Superior temporal gyrus (tissue), 1 donor: ENCODE data around the gene HLA-B.
"Not testable (repeated sequence)": the region's sequence is repeated elsewhere in the genome, so short reads cannot be mapped to it uniquely, and the experiment has no call there.

Source experiments
- DNase-seq: peaks from one replicate; pipeline ENCODE4 v3.0.0-alpha.2; 2016; ENCODE audit errors: extremely low spot score

Gene HLA-B

DNA sequence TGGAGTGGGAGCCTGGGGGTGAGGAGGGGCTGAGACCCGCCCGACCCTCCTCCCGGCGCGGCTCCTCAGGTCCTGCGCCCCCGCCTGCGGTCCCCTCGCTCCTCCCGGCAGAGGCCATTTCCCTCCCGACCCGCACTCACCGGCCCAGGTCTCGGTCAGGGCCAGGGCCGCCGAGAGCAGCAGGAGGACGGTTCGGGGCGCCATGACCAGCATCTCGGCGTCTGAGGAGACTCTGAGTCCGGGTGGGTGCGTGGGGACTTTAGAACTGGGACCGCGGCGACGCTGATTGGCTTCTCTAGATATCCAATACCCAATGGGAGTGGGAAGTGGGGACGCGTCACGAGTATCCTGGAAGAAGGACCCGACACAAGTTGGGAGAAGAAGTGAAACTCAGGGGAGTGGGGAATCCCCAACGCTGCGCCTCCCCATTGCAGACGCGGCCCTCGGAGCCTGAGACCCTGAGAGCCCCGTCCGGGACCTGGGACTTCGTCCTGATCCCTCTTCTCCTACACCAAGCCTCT lies at the start of gene HLA-B:
TSS of gene HLA-B (minus strand) at position 234 of the 521 bp plus-strand sequence. CDS start at position 213, 21 bp downstream.
- DNase-seq, result peak; percentile 87

DNA sequence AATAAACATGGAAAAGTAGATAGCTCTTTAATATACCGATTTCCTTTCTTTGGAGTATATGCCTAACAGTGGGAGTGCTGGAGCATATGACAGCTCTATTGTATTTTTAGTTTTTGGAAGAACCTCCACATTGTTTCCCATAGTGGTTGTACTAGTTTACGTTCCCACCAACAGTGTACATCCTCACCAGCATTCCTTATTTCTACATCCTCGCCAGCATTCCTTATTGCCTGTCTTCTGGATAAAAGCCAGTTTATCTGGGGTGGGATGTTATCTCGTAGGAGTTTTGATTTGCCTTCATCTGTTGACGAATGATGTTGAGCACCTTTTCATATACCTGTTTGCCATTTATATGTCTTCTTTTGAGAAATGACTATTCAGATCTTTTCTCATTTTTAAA lies 49.0 kb upstream of the HLA-B start:
- no peak for DNase-seq

DNA sequence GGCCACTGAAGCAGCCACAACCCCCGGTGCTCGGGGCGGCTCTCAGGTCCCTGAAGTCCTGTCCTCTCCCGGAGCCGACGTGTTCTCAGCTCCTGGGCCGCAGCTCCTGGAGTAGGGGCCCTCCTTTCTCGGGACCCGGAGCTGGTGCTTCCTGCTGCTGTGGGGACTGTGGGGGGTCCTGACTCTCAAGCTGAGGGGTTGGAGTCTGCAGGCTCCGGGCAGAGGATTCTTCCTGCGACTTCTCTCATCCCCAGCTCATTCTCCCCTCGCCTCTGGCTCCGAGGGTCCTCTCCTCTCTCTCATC lies 47.0 kb upstream of the HLA-B start:
- not testable (repeated sequence) for DNase-seq

DNA sequence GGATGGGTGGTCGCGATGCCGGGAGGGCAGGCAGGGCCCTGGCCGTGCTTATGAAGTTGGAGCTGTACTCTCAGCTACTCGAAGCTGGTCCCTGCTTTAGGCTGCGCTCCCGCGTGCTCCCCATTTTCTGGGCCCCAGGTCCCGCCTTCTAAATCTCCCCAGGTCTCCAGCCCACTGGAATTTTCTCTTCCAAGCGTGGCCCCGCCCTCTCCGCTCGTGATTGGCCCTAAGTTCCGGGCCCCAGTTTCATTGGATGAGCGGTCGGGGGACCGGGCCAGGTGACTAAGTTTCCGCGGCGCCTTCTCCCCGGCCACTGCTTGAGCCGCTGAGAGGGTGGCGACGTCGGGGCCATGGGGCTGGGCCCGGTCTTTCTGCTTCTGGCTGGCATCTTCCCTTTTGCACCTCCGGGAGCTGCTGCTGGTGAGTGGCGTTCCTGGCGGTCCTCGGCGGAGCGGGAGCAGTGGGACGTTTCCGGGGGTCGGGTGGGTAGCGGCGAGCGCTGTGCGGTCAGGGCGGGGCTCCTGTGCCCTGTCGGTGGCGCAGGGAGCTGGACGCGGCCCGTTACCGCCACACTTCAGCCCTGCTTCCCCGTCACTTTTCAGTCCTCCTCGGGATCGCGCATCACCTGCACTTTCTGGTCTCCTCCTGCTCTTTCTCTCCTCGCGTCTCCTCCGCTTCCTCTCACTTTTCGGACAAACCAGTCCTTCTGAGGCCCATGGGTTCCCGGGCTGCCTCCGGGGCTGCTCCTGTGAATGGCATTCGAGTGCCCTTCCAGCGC lies 46.5 kb upstream of the HLA-B start, which contains the start of gene MICA:
TSS of gene MICA (plus strand) at position 313 of the 778 bp plus-strand sequence. CDS start at position 351, 38 bp downstream.
- DNase-seq, result peak; percentile 72

DNA sequence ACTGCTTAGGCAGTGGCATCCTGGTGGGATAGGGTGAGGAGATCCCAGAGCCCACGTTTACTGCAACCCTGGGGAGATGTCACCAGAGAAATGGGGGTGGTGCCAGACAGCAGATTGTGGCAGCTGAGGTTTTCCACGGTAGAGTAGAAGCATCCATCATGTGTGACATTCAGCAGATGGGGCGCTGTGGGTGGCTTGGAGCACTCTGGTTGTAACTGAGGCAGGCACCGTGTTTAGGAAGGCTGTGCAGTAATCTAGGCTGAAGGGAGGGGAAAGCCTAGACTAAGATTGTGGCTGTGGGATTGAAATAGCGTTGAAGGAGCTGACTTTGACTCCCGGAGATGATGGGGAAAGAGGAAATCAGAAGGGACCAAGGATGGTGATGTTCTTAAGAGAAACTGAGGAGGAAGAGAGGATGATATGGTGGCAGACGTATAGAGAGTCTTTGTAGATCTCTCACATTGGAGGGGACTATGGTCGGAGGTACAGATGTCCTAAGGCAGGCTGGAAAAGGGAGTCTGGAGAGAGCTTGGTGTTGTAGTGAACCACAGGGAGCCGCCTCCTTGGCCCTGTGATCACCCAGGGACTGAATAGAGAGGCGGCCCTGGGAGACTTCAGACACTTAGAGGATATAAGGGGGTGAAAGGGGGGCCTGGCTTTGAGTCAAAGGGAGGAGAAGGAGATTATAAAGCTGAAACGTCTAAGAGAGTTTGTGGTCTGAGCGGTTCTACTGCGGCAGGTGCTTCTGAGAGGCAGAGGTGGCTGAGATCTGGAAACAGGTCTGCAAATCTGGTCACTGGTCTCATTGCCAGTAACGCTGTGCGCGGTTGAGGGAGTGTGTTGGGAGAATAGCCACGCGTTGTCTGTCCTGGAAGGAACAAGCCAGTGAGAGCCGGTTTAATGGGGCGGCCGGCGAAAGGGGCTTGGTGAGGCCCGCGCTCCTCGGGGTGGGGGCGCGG lies 45.6 kb upstream of the HLA-B start:
- DNase-seq, result no peak

DNA sequence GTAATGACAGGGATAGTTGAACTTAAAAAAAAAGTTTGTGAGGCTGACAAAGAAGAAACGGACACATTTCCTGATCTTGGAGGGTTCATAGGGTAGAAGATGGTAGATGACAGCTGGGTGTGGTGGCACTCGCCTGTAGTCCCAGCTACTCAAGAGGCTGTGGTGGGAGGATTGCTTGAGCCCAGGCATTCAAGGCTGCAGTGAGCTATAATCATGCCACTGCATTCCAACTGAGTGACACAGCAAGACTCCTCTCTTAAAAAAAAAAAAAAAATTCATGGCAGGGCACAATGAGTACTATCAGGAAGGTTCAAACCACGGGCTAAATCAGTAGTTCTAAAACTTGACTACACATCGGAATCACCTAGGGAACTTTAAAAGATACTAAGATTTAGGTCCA lies 44.4 kb upstream of the HLA-B start:
- no peak for DNase-seq

DNA sequence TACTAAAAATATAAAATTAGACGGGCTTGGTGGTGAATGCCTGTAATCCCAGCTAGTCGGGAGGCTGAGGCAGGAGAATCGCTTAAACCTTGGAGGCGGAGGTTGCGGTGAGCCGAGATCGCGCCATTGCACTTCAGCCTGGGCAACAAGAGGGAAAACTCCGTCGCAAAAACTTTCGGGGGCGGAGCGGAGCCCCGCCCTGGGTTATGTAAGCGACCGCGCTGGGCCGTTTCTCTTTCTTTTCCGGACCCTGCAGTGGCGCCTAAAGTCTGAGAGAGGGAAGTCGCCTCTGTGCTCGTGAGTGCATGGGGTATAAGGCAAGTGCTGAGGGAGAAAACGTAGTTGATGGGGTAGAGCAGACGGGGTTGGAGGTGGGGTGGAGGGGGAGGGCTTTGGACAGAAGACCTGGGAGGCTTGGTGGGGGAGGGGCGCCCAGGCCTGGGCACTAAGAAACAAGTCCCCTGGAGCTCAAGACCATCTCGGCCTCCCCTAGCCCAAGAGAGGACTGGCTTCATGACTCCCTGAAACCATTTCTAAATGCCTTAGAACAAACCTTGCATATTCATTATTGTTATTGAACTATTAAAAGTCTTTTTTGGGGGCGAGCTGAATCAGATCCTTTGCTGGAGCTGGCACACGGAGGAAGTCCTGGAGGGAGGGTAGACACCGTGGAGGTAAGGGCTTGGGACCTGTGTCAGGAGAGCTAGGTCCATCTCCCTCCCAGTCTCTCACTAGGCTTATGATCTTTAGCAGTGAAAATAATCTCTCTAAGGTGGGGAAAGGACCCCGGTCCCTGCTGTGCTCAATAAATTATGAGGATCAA lies 43.7 kb upstream of the HLA-B start:
- DNase-seq, result no peak

DNA sequence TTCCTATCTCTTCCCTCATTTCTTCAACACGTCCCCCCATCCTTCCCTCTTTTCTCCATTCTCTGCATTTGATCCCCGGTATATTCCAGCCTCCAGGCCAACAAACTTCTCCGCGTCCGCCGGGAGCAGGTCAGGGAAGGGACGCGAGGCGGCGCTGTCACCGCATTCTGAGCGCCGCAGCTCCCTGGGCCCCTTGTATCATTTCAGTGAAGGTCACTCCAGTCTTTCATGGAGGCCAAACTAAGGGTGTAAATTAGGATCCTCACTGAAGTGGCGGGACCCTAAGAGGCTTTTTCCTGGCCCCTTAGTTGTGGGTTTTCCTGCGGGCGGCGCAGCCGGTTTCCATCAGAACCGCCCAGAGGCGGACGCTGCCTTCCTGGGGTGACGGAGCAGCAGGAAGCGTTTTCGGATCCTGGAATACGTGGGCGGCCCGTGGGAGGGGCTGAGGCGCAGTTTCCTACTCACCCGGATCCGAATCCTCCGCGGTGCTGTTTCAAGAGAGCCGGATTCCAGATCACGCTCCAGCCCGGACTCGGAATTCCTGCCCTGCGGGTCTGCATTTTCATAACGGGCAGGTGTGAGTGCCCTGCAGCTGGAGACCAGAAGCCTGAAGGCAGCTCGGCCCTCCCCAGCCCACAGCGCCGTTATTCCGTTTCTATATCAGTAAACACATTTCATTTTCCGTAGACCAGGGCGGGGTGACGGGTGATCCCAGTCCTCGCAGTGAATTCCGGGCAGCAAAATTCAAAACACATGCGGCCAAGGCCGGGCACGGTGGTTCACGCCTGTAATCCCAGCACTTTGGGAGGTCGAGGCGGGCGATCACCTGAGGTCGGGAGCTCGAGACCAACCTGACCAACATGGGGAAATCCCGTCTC lies 42.8 kb upstream of the HLA-B start:
- peak; percentile 75 for DNase-seq

DNA sequence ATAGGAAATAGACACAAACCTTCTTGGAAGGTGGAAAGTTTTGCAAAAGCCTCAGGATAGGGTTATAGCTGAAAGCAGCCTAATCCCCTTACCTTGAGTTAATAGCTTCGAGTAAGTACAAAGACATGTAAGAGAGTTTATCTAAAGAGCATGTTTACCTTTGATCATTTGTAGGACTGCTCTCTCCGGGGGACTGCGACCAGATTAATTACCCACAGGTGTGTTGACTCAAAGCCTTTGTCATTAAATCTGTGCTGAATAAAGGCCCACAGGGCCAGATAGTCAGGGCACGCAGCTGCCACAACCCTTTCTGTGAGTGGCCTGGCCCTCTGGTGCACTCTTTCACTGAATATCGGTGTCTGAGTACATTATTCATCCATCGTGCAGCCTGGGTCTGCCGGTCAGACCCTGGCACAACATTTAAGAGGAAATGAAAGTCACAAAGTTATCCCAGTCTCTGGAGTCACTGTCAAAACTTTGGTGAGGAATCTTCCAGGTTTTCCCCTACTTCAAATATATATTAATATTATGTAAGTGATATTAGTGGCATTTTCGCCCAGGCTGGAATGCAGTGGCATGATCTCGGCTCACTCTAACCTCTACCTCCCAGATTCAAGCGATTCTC lies 41.0 kb upstream of the HLA-B start:
- no peak for DNase-seq

DNA sequence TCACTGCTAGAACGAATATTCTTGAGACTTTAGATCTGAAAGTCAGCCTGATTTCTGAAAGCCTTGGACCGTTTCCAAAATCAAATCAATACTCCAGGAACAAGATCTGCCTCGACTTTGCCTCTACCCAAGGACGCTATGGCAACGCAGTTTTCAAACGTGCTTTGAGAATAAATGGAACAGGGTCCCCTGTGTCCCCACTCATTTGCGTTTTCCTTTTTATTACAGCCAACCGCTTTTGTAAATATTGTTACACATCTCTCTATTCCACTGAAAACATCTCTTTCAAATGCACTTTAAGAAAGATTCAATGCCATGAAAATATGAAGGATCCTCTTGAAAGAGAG lies 40.1 kb upstream of the HLA-B start:
- DNase-seq, result not testable (repeated sequence)

DNA sequence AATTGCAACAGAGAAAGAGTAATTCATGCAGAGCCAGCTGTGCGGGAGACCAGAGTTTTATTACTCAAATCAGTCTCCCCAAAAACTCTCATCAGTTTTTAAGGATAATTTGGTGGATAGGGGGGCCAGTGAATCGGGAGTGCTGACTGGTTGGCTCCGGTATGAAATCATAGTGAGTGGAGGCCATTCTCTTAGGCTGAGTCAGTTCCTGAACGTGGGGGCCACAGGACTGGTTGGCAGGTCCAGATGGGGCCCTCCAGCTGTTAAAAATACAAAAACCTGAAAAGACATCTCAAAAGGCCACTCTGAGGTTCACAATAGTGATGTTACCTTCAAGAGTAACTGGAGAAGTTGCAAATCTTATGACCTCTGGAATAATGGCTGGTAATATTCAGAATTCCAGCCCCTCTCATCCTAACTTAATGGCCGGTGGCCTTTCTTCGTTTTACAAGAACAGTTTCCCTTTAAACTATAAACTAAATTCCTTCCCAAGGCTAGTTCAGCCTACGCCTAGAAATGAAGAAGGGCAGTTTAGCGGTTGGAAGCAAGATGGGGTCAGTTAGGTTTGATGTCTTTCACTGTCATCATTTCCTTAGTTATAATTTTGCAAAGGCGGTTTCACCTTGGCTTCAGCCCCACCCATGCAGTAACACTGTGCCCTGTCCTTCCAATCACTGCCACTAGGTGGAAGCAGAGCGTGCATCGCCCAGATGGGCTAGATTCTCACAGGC lies 39.6 kb upstream of the HLA-B start:
- DNase-seq, result peak; percentile 94

DNA sequence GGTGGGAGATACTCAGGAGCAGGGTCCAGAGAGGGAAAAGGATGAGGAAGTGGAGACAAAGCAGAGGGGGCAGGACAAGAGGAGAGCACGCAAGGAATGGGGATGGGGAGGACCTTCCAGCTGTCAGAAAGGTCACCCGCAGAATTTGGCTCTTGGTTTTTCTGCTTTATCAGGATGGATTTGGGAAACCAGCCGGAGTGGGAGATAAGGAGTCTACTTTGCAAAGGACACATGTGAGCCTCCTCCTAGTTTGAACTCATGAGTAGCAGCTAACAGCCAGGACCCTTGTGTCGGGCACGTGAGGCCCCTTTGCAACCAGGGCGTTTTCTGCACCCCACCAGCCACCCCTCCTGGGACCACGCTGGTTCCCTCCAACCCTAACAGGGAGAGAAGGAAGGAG lies 38.9 kb upstream of the HLA-B start:
- DNase-seq, result no peak

DNA sequence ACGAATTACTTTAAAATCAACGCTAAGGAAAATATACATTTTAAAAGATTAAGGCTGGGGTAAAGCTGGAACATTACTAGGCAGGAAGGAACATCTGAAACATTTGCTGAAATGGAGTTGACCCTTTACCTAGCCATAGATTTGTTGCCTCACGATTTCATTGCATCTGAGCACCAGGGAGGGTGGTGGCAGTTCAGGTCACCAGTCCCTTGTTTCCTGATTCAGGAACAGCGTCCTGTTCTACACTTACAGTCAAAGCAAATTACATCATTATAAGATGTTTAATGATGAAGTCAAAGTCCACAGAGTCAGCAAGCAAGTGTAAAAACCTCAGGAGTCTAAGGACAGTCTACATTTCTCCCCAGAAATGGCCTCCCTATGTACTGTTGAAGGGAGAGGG lies 37.4 kb upstream of the HLA-B start:
- DNase-seq, result no peak

DNA sequence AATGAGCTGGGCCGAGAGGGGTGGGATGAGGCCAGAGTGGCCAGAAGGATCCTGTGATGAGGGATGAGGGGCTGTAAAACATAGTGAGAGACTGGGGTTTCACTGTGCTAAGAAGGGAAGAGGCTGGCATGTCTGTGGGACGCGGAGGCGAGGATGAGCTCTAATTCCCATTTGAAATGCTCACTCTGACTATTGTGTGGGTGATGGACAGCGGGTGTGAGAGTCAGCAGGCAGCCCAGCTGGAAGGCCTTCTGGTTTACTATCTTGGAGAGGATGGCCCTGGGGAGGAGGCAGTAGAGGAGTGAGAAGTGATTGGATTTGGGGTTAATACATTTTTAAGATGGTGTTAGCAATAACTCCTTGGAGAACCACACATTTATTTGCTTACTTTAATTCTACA lies 37.0 kb upstream of the HLA-B start:
- no peak for DNase-seq

DNA sequence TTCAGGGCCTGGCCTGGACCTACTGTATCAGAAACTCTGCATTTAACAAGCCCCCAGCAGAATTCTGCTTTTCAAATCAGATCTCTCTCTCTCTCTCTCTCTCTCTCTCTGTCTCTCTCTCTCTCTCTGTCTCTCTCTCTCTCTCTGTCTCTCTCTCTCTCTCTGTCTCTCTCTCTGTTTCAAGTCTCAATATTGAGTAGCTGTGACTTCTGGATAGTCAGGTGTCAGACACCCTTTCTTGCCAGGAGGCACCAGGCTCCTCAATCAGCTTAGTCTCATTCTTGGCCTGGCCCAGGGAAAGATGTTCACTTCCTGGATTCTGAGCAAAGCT lies 32.8 kb upstream of the HLA-B start:
- DNase-seq, result not testable (repeated sequence)

DNA sequence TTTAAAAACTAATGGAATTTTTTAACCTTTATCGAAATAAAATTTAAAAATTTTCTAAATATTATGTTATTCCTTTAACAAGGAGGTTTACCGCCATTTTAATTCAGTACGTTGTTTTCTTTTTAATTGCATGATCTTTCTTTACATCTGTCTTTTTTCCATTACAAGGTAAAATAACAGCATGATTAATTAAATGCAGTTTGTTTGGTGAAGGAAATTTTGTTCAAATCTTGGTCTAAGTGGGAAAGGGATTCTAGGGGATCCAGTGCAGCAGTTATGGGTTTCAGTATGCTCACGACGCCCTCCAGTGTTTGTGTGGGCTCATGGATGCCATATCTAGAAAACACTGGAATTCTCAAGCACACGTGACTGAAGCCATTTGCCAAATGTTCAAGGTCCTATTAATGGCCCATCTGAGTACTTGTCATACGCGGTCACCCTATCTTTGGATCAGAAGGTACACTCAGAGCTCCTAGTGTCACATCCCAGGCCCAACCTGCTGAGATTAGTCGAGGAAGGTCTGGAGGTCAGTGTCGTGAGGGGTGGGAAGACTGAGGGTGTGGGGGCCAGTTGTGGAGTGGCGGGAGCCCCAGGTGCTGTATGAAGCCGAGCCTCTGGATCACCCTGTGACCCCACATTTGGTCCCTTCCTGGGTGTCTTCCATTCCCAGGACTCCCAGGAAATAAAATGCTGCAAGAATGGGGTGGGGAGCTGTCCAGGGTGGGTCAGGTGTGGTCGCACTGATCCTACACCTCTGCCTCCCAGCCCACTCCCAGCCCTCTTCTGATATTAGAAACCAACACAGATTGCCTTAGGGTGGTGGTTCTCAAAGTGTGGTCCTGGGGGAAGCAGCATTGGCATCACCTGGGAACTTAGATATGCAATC lies 32.2 kb upstream of the HLA-B start:
- DNase-seq, result not testable (repeated sequence)

DNA sequence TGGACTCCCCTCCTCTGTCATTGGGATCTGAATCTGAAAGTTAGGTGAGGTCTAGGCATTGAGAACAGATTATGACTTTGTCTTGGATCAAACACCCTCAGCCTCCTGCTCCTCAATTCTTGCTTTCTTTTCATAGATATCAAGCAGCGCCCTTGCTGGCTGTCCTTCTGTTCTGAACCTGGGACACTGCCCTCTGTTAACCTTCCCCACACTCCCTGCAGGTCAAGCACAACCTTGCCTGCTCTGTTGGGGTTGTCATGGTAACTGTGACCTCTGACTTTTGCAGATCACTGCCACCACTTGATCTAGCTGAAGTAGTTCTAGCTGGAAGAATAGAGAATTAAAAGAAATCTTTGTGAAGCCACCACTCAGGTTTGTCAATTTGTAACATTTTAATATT lies 30.0 kb upstream of the HLA-B start:
- DNase-seq, result no peak

DNA sequence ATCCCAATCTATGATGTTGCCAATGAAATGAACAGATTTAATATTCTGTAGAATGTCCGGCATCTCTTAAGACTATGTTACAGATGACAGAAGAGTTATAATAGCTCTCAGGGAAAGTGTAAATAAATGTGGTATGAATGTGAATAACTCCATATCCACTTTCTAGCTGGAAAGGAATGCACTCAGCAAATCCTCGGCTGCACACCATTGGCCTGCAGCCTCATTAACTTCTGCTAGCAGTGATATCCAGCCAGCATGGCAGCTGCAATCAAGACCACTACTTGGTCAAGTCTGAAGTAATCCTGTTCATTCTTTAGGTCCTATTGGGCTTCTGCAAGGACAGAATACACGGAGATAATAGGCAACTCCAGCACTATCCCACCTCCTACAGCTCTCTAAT lies 29.1 kb upstream of the HLA-B start:
- no peak for DNase-seq

DNA sequence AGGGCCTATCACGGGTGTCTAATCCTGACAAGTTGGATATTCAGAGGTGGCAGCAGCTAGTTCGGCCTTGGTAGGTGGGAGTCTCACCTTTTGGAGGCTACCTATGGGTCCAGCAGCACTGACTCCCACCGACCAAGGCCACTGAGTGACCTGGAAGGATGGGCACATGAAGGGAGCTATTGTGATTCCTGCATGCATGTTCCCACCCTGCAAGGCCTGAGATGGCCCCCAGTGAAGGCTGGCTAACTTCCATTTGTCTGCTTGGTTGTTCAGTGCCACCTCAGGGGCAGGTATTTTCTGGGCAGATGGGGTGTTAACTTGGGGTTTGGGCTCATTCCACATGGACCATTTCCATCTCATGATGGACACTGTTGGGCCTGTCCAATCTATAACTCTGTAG lies 28.1 kb upstream of the HLA-B start:
- no peak for DNase-seq
